Heart left ventricle (tissue), 13 donors: ENCODE results near the gene AKAP6.

Experiments
- POLR2A ChIP-seq, 2 donors: fragments of 450-650 bp; IDR thresholded peaks; one replicate each; pipeline ENCODE4 v1.6.1; 2017; ENCODE audit warnings: antibody characterized with exemption in 2 of 2, mild to moderate bottlenecking in 2 of 2, moderate library complexity in 2 of 2
- TF ChIP-seq, protein P1 (sequence below), 12 donors: fragments of 200-600 bp; sonication (generic) in 4 of 12; IDR thresholded peaks; one replicate each; pipeline versions ENCODE4 v1.5.0 to v1.8.0; 2018 to 2022; ENCODE audit warnings: antibody characterized with exemption in 12 of 12, mild to moderate bottlenecking in 5 of 12
- donor health status: ischemic (EF 13 %, LVEDD 7.1; RV severe dilation, severe dysfunction).
- donor health status: DM: no; HTN: yes; CAD: no.
- donor health status: DM: no; HTN: no; CAD: no.
- donor health status: ischemic (EF 25% LVEDD 6.9; RV normal size, moderate dysfunction).
- donor health status: ischemic (EF 25% LVEDD 5.7; RV mildly dilated, moderate dysfunction).
- donor health status: ischemic (EF 35%, LVEDD 5.7; RV mildly dilated, moderate dysfunction).
- donor health status: nonischemic (EF 11% LVEDD 7.7; RV severe dilation, severe dysfunction).
- donor health status: DM: yes; HTN: yes; CAD: no.
- donor health status: PGD.
- donor health status: ischemic (EF 29% LVEDD 5.4; RV normal size, mild dysfunction).
- donor health status: nonischemic (EF 23%, LVEDD 6.1; RV moderate dilation, normal function).

DNA sequence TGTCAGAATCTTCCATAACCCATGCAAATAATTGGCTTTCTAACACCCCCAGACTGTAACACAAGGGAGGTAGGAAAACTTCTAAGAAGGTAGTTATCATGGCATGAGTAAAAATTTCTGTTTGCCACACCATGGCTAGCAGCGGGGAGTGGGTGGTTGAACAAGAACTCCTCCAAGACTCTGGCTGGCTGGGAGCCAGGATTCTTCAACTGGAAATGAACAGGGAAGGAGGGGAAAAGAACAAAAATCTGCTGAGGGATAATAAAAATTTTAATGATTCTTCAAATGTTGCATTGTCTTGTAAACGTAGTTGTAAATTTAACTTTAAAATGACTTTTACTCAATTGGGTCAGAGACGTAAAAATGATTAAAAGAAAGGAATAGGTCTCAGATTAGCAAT, 78.9 kb downstream of the AKAP6 start:
- TF ChIP-seq, protein P1, sequence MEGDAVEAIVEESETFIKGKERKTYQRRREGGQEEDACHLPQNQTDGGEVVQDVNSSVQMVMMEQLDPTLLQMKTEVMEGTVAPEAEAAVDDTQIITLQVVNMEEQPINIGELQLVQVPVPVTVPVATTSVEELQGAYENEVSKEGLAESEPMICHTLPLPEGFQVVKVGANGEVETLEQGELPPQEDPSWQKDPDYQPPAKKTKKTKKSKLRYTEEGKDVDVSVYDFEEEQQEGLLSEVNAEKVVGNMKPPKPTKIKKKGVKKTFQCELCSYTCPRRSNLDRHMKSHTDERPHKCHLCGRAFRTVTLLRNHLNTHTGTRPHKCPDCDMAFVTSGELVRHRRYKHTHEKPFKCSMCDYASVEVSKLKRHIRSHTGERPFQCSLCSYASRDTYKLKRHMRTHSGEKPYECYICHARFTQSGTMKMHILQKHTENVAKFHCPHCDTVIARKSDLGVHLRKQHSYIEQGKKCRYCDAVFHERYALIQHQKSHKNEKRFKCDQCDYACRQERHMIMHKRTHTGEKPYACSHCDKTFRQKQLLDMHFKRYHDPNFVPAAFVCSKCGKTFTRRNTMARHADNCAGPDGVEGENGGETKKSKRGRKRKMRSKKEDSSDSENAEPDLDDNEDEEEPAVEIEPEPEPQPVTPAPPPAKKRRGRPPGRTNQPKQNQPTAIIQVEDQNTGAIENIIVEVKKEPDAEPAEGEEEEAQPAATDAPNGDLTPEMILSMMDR (IDR thresholded peaks at IDR 0.05): no peak
- no peak for TF ChIP-seq POLR2A (IDR thresholded peaks at IDR 0.05)
